Left colon (tissue), 2 donors: ENCODE measurements around the gene HP. TPM values are rescaled to one million over a fixed set of nuclear protein-coding genes. Genes with fewer than 3 reads are reported as not detected.

Experiments used
- ATAC-seq: fragments of 200-7000 bp; cut with Tn5 transposase; one replicate; pipeline ENCODE4 v1.9.1; 2020; ENCODE audit warnings: mild to moderate bottlenecking, moderate library complexity
- DNase-seq, 2 donors: peaks; one replicate each; pipeline ENCODE4 v3.0.0-alpha.2; 2020
- intact Hi-C, 2 donors: fragments of 100-400 bp; cut with DNase I in 1 of 2; cut with micrococcal nuclease in 1 of 2; formaldehyde crosslinking; loops; one replicate each; pipeline versions ENCODE4 v1.11.2 to v1.14.0; 2022; cut with DNase I, micrococcal nuclease
- total RNA-seq, 2 donors: library from RNA; stranded (reverse); fragmentation: NEBNext Ultra II Directional; extraction: Animal tissue kit (Norgen Biotek cat#: 25700); gene quantifications; one replicate each; pipeline ENCODE4 v1.2.1, GENCODE V29; 2021
- donor health status: DM: no; HTN: no; CAD: no.
- donor health status: DM: yes; HTN: yes; CAD: no.

HP gene
- total RNA-seq, 2 donors from 2014 or later, result not detected

- intact Hi-C loops, result no loop called here
- ATAC-seq, result peak; percentile 27
- no peak for DNase-seq
Measured at GRCh38 chr16:72108353-72109102, 54.2 kb downstream of the HP start.

GRCh38 chr16:72109300-72109699, 55.0 kb downstream of the HP start:
- intact Hi-C loops, result no loop called here
- ATAC-seq (no peak), DNase-seq (no peak)

DNA sequence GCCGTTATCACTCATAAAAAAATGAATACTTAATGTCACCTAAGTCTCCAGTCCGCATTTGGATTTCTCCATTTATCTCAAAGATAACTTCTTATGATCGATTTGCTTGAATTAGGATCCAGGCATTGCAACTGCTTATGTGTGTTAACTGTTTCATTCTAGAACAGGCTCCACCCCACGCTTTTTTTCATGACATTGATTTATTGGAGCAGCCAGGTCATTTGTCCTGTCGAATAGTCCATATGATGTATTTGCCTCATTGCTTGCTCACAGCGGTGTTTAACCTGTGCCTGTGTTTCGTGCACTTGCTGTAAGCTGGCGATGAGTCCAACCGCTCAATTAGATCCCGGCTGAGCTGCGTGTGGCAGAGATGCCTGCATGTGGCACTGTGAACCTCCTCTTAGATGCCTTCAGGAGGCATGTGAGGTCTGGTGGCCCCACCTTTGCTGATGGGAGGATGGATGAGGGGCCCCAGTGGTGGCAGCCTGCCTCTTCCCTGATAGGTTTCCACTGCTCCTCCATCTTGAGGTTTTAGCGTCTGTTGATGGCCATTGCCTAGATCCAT, 55.7 kb downstream of the HP start:
- intact Hi-C loops, result no loop called here
- DNase-seq (no peak), ATAC-seq (no peak)

Other genes with a start within 250 kb of the HP start
- 100 to 1,000 TPM; 104 to 108 TPM for gene AP1G1, start 245.7 kb upstream of the HP start, total RNA-seq
- 10 to 100 TPM; 17.0 to 23.6 TPM for gene ATXN1L, start 208.5 kb upstream of the HP start, total RNA-seq
- 10 to 100 TPM; 12.5 to 13.0 TPM for gene ZNF821, start 170.3 kb upstream of the HP start, total RNA-seq
- gene IST1, start 159.0 kb upstream of the HP start, total RNA-seq, result 100 to 1,000 TPM; 200 to 250 TPM
- gene PKD1L3, start 54.1 kb upstream of the HP start, total RNA-seq, result under 1 TPM; 0.11 to 0.15 TPM
- 1 to 10 TPM; 5.6 to 6.3 TPM for gene DHODH, start 45.8 kb upstream of the HP start, total RNA-seq
- not detected for gene HPR, start 8.7 kb downstream of the HP start, total RNA-seq
- gene TXNL4B, start 39.1 kb downstream of the HP start, total RNA-seq, result 10 to 100 TPM in 1 of 2 donors, 1 to 10 TPM in 1; 8.8 to 10.4 TPM
- gene DHX38, start 39.3 kb downstream of the HP start, total RNA-seq, result 10 to 100 TPM; 52.0 to 61.5 TPM
- gene PMFBP1, start 117.7 kb downstream of the HP start, total RNA-seq, result 1 to 10 TPM; 6.4 to 7.4 TPM